A549 (cell line): ENCODE measurements around the gene ZNF580.

Experiments
- BHLHE40 ChIP-seq: IDR thresholded peaks from 2 replicates; pipeline ENCODE4 v1.6.1; 2012; ENCODE audit warnings: low read depth, low read length, inconsistent platforms
- CBX8 ChIP-seq: fragments of 200-600 bp; sonication (generic); IDR thresholded peaks from 2 replicates; pipeline ENCODE4 v1.6.1; 2016
- CTCF ChIP-seq: fragments of >200 bp; sonication (Bioruptor Twin); formaldehyde crosslinking; IDR thresholded peaks from 3 replicates; pipeline ENCODE4 v1.5.1; 2016
- PBX3 ChIP-seq: IDR thresholded peaks from 2 replicates; pipeline ENCODE4 v1.6.1; 2012
- POLR2A ChIP-seq: IDR thresholded peaks from 2 replicates; pipeline ENCODE4 v1.6.1; 2012; ENCODE audit warnings: mild to moderate bottlenecking, low read length
- RAD21 ChIP-seq, 2 experiments: fragments of >200 bp in 1 of 2; sonication (Bioruptor Twin) in 1 of 2; formaldehyde crosslinking in 1 of 2; IDR thresholded peaks in 1 of 2; conservative IDR thresholded peaks in 1 of 2; 2 replicates in 1 of 2; 3 replicates in 1 of 2; pipeline ENCODE4 v1.6.1; 2012 to 2018; ENCODE audit warnings: inconsistent platforms in 1 of 2

- TF ChIP-seq CTCF (no peak), CBX8 (no peak), POLR2A (no peak), BHLHE40 (no peak), RAD21 (conservative IDR thresholded peaks at IDR 0.05 in 1 of 2, IDR thresholded peaks at IDR 0.05 in 1 of 2) (no peak), PBX3 (no peak)
These were observed 27.4 kb upstream of the ZNF580 start for GRCh38 chr19:55613396-55613795.
